Fibroblast of mammary gland (primary cell): Measurements from ENCODE around the gene FAM13A.

Source experiments
- DNase-seq: peaks from one replicate; pipeline ENCODE4 v3.0.0-alpha.2; 2010; ENCODE audit warnings: low read depth
- H3K4me3 ChIP-seq: 2 replicates; pipeline ENCODE4 v1.5.1; 2011; ENCODE audit warnings: low read depth, mild to moderate bottlenecking, low read length, moderate library complexity; ENCODE audit not compliant: control insufficient read depth
- TF ChIP-seq, protein P1 (sequence below): conservative IDR thresholded peaks from 2 replicates; pipeline ENCODE4 v1.5.1; 2011; ENCODE audit warnings: low read depth, low read length, inconsistent platforms; ENCODE audit not compliant: control insufficient read depth, insufficient read depth

The FAM13A gene

DNA sequence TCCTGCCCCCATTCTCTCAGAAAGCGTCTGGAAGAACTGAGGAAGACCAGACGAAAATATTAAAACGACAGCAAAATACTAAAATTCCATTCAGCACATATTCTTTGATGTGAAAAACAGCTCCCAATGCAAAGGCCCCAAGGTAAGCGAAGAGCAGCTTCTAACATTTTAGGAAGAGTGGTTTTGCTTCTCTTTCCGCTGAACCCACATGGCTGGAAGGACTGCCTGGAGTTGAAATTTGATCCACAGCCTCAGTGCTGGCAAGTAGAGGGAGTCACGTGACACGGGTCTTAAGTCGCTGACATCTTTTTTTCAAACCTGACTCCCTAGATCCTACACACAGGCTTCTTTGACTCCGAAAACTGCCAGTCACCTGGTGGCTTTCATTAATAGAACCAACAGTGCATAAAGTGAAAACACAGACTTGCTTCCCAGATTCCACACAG lies at the start of gene FAM13A:
Gene FAM13A, minus strand, starts transcription at position 233 of the 446 bp plus-strand sequence. Its CDS starts 221 bp downstream, at position 12.
- TF ChIP-seq, protein P1, sequence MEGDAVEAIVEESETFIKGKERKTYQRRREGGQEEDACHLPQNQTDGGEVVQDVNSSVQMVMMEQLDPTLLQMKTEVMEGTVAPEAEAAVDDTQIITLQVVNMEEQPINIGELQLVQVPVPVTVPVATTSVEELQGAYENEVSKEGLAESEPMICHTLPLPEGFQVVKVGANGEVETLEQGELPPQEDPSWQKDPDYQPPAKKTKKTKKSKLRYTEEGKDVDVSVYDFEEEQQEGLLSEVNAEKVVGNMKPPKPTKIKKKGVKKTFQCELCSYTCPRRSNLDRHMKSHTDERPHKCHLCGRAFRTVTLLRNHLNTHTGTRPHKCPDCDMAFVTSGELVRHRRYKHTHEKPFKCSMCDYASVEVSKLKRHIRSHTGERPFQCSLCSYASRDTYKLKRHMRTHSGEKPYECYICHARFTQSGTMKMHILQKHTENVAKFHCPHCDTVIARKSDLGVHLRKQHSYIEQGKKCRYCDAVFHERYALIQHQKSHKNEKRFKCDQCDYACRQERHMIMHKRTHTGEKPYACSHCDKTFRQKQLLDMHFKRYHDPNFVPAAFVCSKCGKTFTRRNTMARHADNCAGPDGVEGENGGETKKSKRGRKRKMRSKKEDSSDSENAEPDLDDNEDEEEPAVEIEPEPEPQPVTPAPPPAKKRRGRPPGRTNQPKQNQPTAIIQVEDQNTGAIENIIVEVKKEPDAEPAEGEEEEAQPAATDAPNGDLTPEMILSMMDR, result no peak
- peak within 1 kb of the TSS; percentile 65 for H3K4me3 ChIP-seq
- DNase-seq, result peak; percentile 98

DNA sequence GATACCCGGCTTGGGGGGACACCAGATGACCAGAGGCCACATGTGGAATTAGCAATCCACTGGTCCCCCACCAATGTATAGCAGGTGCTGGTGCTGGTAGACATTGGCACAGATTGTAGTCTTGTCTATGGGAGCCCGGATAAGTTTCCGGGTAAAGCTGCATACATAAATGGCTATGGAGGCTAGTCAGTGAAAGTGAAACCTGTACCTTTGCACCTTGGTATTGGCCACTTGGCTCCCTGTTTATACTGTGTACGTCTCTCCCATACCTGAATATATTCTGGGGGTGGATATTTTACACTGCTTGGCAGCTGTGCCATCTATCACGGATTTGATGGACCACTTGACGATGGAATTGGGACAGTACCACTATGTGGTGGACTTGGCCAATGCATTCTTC lies 48.7 kb upstream of the FAM13A start:
- TF ChIP-seq, protein P1, result no peak
- no peak overlapping the region for H3K4me3 ChIP-seq
- DNase-seq, result no peak

DNA sequence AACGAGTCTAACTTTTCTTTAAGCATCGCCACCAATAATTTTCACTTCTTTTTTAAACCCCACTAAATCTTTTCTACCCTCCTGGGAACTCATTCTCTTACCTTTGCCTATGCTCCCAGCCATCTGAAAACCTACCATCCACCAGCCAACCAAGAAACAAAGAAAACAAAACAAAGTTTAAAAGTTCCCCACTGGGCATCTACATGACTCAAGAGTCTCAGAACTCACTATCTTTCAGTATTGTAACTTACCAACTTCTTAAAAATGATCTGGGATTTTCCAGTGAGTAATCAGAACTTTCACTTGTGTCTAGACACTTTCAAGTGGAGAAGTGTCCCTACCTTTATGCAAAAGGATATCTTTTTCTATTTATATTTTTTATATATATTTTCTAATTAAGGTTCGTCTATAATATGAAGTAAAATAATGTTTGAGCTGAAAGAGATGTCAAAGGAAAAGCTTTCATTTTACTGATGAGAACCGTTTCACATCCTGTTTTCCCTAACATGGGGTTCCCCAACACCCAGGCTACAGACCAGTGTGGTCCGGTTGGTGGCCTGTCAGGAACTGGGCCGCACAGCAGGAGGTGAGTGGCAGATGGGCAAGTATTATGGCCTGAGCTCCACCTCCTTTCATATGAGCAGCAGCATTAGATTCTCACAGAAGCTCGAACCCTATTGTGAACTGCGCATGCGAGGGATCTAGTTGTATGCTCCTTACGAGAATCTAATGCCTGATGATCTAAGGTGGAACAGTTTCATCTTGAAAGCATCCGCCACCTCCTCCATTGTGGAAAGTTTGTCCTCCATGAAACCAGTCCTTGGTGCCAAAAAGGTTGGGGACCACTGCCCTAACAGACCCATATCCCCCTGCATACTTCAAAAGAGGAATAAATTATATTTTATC lies 44.5 kb upstream of the FAM13A start:
- DNase-seq, result no peak
- TF ChIP-seq, protein P1, result no peak
- no peak overlapping the region for H3K4me3 ChIP-seq

DNA sequence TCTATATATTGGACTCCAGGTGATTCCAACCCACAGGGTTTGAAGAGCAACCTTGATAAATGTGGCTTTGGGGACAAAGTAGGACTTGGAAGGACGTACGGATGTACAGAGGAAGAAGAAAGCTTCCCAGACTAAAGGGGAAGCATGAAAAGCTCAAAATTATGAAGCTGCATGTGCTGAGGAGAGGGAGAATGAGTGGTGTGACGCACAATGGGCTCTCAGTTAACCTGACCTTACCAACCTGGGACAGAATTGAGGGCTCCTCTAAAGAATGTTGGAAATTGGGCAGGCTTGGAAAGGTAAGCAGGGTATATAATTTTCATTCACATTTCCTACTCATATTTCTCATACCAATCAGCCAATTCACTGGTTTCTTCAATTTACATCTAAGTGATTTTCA lies 43.9 kb upstream of the FAM13A start:
- H3K4me3 ChIP-seq, result no peak overlapping the region
- TF ChIP-seq, protein P1, result no peak
- DNase-seq, result no peak

DNA sequence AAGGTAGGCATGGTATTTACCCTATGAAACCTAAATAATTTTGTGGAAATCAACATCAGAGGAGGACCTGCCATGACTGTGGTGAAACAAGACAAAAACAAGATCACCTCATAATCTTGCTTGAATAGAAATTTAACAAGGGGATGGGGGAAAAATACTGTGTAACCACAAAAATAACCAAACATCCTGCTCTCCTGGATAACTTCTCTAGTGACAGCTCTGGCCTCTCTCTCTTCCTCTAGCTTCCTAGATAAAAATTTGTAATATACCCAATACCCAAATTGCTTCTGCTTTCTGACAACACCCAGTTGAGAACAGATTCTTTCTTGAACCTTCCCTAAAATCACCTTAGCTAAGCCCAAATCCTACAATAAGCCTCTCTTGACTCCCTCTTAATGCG lies 42.5 kb upstream of the FAM13A start:
- DNase-seq, result no peak
- TF ChIP-seq, protein P1, result no peak
- no peak overlapping the region for H3K4me3 ChIP-seq

DNA sequence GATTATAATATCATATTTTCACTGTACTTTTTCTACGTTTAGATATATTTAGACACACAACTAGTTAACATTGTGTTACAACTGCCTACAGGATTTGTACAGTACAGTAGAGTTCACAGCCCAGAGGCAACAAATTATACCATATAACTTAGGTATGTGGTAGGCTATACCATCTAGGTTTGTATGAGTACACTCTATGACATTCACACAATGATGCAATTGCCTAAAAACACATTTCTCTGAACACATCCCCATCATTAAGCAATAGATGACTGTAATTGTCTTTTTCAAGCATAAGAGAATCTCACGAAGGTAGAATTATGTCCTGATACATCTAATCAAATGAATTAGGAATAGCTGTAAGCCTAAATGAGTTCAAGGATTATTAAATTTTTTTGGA lies 42.0 kb upstream of the FAM13A start:
- TF ChIP-seq, protein P1, result no peak
- H3K4me3 ChIP-seq, result no peak overlapping the region
- peak; percentile 35 for DNase-seq
